ENCODE data around the gene C5orf58.

DNA sequence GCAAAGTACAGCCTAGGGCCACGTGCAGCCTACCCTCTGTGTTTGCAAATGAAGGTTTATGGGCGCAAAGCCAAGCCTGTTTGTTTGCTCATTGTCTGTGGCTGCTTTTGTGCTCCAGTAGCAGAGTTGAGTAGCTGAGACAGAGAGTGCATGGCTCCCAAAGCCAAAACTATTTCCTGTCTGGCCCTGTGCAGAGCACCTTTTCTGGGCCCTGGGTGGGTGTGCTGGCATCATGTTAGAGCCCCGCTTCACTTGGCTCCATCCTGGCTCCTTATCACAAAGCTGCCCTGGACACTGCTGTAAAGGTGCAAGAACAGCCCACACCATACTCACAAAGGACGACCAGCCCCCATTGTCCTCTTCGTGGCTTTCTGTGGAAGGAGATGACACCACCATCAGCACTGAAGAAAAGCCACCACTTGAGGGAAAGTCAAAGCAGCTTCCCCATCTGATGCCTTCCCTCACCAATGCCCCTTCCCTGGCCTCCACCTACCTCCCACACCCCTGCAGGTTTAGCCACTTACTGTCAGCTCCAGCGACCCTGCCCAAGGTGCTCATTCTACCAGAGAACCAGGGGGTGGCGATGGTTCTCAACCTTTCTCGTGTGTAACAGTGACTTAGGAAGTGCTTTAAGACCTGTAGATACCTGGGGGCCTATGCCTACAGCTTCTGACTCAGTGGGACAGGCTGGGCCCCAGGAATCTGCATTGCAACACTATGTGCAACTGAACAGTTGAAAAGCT, 41.4 kb downstream of the C5orf58 start:
- TF ChIP-seq EZH2 (IDR thresholded peaks at IDR 0.05) (no peak), EZH2phosphoT487 (IDR thresholded peaks at IDR 0.05) (no peak)
- TF ChIP-seq, protein P1, sequence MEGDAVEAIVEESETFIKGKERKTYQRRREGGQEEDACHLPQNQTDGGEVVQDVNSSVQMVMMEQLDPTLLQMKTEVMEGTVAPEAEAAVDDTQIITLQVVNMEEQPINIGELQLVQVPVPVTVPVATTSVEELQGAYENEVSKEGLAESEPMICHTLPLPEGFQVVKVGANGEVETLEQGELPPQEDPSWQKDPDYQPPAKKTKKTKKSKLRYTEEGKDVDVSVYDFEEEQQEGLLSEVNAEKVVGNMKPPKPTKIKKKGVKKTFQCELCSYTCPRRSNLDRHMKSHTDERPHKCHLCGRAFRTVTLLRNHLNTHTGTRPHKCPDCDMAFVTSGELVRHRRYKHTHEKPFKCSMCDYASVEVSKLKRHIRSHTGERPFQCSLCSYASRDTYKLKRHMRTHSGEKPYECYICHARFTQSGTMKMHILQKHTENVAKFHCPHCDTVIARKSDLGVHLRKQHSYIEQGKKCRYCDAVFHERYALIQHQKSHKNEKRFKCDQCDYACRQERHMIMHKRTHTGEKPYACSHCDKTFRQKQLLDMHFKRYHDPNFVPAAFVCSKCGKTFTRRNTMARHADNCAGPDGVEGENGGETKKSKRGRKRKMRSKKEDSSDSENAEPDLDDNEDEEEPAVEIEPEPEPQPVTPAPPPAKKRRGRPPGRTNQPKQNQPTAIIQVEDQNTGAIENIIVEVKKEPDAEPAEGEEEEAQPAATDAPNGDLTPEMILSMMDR (IDR thresholded peaks at IDR 0.05) = peak; percentile 48

All from neural progenitor cell (in vitro differentiated cells).